CD4-positive, alpha-beta T cell treated with Interleukin-10 for 1 hour (primary cell): ENCODE data around the gene STK10.
"Not testable (repeated sequence)": the region's sequence is repeated elsewhere in the genome, so short reads cannot be mapped to it uniquely, and the experiment has no call there.

ENCODE experiments used
- DNase-seq: peaks from one replicate; pipeline ENCODE4 v3.0.0-alpha.2; 2020

The STK10 gene

GRCh38 chr5:172048539-172049101, 139.4 kb downstream of the STK10 start:
- DNase-seq = no peak

- DNase-seq = no peak
Observed at GRCh38 chr5:172048170-172048422, 139.9 kb downstream of the STK10 start.

GRCh38 chr5:172046593-172046992, 141.4 kb downstream of the STK10 start:
- no peak for DNase-seq

GRCh38 chr5:172045315-172045632, 142.8 kb downstream of the STK10 start:
- DNase-seq = no peak

- no peak for DNase-seq
Observed at GRCh38 chr5:172044631-172045314, 143.3 kb downstream of the STK10 start.

GRCh38 chr5:172043865-172044264, 144.2 kb downstream of the STK10 start:
- no peak for DNase-seq

GRCh38 chr5:172042183-172042582, 145.8 kb downstream of the STK10 start:
- no peak for DNase-seq

GRCh38 chr5:172038167-172038566, 149.9 kb downstream of the STK10 start:
- no peak for DNase-seq

GRCh38 chr5:172035049-172035448, 153.0 kb downstream of the STK10 start:
- DNase-seq = no peak

GRCh38 chr5:172031894-172032461, 156.0 kb downstream of the STK10 start:
- DNase-seq = no peak

- no peak for DNase-seq
Observed at GRCh38 chr5:172029876-172030275, 158.1 kb downstream of the STK10 start.

GRCh38 chr5:172028167-172028566, 159.9 kb downstream of the STK10 start:
- no peak for DNase-seq

- not testable (repeated sequence) for DNase-seq
Observed at GRCh38 chr5:172020110-172020786, 167.8 kb downstream of the STK10 start.

- DNase-seq = no peak
Observed at GRCh38 chr5:172015346-172015745, 172.7 kb downstream of the STK10 start.

GRCh38 chr5:172010278-172010677, 177.7 kb downstream of the STK10 start:
- no peak for DNase-seq

- DNase-seq = no peak
Observed at GRCh38 chr5:172009536-172010270, 178.3 kb downstream of the STK10 start.

GRCh38 chr5:172008689-172009141, 179.3 kb downstream of the STK10 start:
- DNase-seq = no peak

GRCh38 chr5:172008111-172008455, 179.9 kb downstream of the STK10 start:
- no peak for DNase-seq

GRCh38 chr5:172007175-172008110, 180.6 kb downstream of the STK10 start:
- no peak for DNase-seq

GRCh38 chr5:172006321-172007174, 181.5 kb downstream of the STK10 start, which contains the start of gene FBXW11:
Gene FBXW11 (minus strand): TSS chr5:172006638. CDS start chr5:172006502, 136 bp downstream.
- peak; percentile 96 for DNase-seq

- peak; percentile 18 for DNase-seq
Observed at GRCh38 chr5:172005708-172006320, 182.2 kb downstream of the STK10 start.
